Type B pancreatic cell (in vitro differentiated cells): ENCODE measurements around the gene SNED1. TPM values are rescaled to one million over a fixed set of nuclear protein-coding genes. Genes with fewer than 3 reads are reported as not detected.
A peak's percentile ranks its signal among the peaks of the same experiment; 100 is the strongest.
"Not testable (repeated sequence)": the region's sequence is repeated elsewhere in the genome, so short reads cannot be mapped to it uniquely, and the experiment has no call there.

Experiments used
- DNase-seq: peaks from one replicate; pipeline ENCODE4 v3.0.0; 2021; ENCODE audit warnings: mixed read lengths; ENCODE audit not compliant: unreplicated experiment; ENCODE audit errors: extremely low spot score
- H3K27ac Mint-ChIP-seq: 2 replicates; pipeline ENCODE4 v1.8.0; 2021; ENCODE audit warnings: mild to moderate bottlenecking, mixed read lengths
- H3K27me3 Mint-ChIP-seq: 2 replicates; pipeline ENCODE4 v1.8.0; 2021; ENCODE audit warnings: mixed read lengths
- H3K36me3 Mint-ChIP-seq: 2 replicates; pipeline ENCODE4 v1.8.0; 2021; ENCODE audit warnings: mixed read lengths
- H3K4me1 Mint-ChIP-seq: one replicate; pipeline ENCODE4 v1.8.0; 2021; ENCODE audit warnings: mixed read lengths; ENCODE audit not compliant: unreplicated experiment
- H3K4me3 Mint-ChIP-seq: 2 replicates; pipeline ENCODE4 v1.8.0; 2021; ENCODE audit warnings: mild to moderate bottlenecking, mixed read lengths
- H3K9me3 Mint-ChIP-seq: 2 replicates; pipeline ENCODE4 v1.8.0; 2021; ENCODE audit warnings: mixed read lengths
- CTCF ChIP-seq: fragments of 200-600 bp; sonication (generic); conservative IDR thresholded peaks from 2 replicates; pipeline ENCODE4 v1.5.0; 2021; ENCODE audit warnings: antibody characterized with exemption, mild to moderate bottlenecking
- total RNA-seq: library from RNA; stranded (reverse); gene quantifications from 2 replicates; pipeline ENCODE4 v1.2.1, GENCODE V29; 2021; ENCODE audit warnings: low replicate concordance

Gene SNED1
- total RNA-seq, 1 donor from 2014 or later = 140 TPM

- peaks cover 3% of the 10 kb centered on the region for H3K9me3 Mint-ChIP-seq
- H3K27me3 Mint-ChIP-seq = no peaks in the 10 kb centered on the region
- H3K27ac Mint-ChIP-seq = no peak overlapping the region
- H3K36me3 Mint-ChIP-seq = peaks cover 32% of the 10 kb centered on the region
- H3K4me3 Mint-ChIP-seq = no peak overlapping the region
- no peak for DNase-seq
- no peak for TF ChIP-seq CTCF
- H3K4me1 Mint-ChIP-seq = no peaks in the 10 kb centered on the region
Observed at GRCh38 chr2:241088791-241089732, 90.6 kb downstream of the SNED1 start.

- no peak overlapping the region for H3K4me3 Mint-ChIP-seq
- peaks cover 3% of the 10 kb centered on the region for H3K9me3 Mint-ChIP-seq
- no peaks in the 10 kb centered on the region for H3K4me1 Mint-ChIP-seq
- TF ChIP-seq CTCF = no peak
- peaks cover 27% of the 10 kb centered on the region for H3K36me3 Mint-ChIP-seq
- no peak overlapping the region for H3K27ac Mint-ChIP-seq
- no peaks in the 10 kb centered on the region for H3K27me3 Mint-ChIP-seq
- DNase-seq = no peak
Observed at GRCh38 chr2:241091201-241091600, 92.8 kb downstream of the SNED1 start.

- Mint-ChIP-seq H3K4me3 (no peak overlapping the region), H3K27ac (peak overlapping the region; percentile 8), H3K4me1 (no peaks in the 10 kb centered on the region), H3K9me3 (no peaks in the 10 kb centered on the region), H3K36me3 (peaks cover 21% of the 10 kb centered on the region), H3K27me3 (no peaks in the 10 kb centered on the region)
- no peak for TF ChIP-seq CTCF
- DNase-seq = no peak
Observed at GRCh38 chr2:241091734-241092445, 93.5 kb downstream of the SNED1 start.

GRCh38 chr2:241092677-241093076 is 94.3 kb downstream of the SNED1 start:
- Mint-ChIP-seq H3K9me3 (no peaks in the 10 kb centered on the region), H3K4me3 (no peak overlapping the region), H3K27ac (peak overlapping the region; percentile 60), H3K36me3 (peaks cover 24% of the 10 kb centered on the region), H3K4me1 (no peaks in the 10 kb centered on the region), H3K27me3 (no peaks in the 10 kb centered on the region)
- TF ChIP-seq CTCF = no peak
- DNase-seq = no peak

- peak overlapping the region; percentile 60 for H3K27ac Mint-ChIP-seq
- H3K9me3 Mint-ChIP-seq, H3K4me3 Mint-ChIP-seq, H3K27me3 Mint-ChIP-seq, DNase-seq, H3K4me1 Mint-ChIP-seq: not testable (repeated sequence)
- peaks cover 20% of the 10 kb centered on the region for H3K36me3 Mint-ChIP-seq
Observed at GRCh38 chr2:241093133-241093781, 94.8 kb downstream of the SNED1 start.
